ENCODE results near the gene CDH12.

DNA sequence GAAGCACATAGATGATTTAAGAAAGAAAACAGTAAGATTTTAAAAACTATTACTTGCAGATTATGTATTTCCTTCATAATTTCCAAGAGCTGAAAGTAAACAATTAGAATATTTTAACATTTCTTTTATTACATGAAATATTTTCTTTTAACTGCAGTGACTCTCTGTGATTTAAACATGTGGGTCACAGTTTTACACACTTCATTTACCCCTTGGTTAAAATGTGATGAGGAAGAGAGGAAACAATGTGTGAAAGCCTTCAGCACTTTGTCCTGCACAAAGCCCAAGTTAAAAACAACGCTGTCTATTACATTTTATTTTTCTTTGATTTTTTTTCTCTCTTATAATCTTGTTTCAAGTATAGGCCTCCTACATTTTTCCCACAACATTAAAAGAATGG, 801.3 kb downstream of the CDH12 start:
- no peak for TF ChIP-seq CTCF (IDR thresholded peaks at IDR 0.05 in 2 of 3, conservative IDR thresholded peaks at IDR 0.05 in 1 of 3; ENCODE audit: borderline replicate concordance in 1 of 3, insufficient read depth in 1 of 3, low read depth in 2 of 3, low read length in 2 of 3)
- no peak for TF ChIP-seq POLR2A (IDR thresholded peaks at IDR 0.05; ENCODE audit: borderline replicate concordance, extremely low read depth, insufficient read depth, insufficient read length)
- TF ChIP-seq YY1 (IDR thresholded peaks at IDR 0.05; ENCODE audit: extremely low read depth, insufficient replicate concordance, low read depth, low read length), result no peak
- TF ChIP-seq, protein P1, sequence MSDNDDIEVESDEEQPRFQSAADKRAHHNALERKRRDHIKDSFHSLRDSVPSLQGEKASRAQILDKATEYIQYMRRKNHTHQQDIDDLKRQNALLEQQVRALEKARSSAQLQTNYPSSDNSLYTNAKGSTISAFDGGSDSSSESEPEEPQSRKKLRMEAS (IDR thresholded peaks at IDR 0.05), result no peak
- TF ChIP-seq ELF1 (IDR thresholded peaks at IDR 0.05; ENCODE audit: borderline replicate concordance, low read depth), result no peak
- no peak for TF ChIP-seq EZH2 (IDR thresholded peaks at IDR 0.05)
- no peak for TF ChIP-seq EZH2phosphoT487 (IDR thresholded peaks at IDR 0.05; ENCODE audit: borderline replicate concordance)
- TF ChIP-seq SIN3A (IDR thresholded peaks at IDR 0.05; ENCODE audit: low read depth), result no peak
- TF ChIP-seq POLR2AphosphoS5 (IDR thresholded peaks at IDR 0.05; ENCODE audit: low read depth, low read length), result no peak
- TF ChIP-seq ATF3 (IDR thresholded peaks at IDR 0.05), result no peak
- TF ChIP-seq, protein P2, sequence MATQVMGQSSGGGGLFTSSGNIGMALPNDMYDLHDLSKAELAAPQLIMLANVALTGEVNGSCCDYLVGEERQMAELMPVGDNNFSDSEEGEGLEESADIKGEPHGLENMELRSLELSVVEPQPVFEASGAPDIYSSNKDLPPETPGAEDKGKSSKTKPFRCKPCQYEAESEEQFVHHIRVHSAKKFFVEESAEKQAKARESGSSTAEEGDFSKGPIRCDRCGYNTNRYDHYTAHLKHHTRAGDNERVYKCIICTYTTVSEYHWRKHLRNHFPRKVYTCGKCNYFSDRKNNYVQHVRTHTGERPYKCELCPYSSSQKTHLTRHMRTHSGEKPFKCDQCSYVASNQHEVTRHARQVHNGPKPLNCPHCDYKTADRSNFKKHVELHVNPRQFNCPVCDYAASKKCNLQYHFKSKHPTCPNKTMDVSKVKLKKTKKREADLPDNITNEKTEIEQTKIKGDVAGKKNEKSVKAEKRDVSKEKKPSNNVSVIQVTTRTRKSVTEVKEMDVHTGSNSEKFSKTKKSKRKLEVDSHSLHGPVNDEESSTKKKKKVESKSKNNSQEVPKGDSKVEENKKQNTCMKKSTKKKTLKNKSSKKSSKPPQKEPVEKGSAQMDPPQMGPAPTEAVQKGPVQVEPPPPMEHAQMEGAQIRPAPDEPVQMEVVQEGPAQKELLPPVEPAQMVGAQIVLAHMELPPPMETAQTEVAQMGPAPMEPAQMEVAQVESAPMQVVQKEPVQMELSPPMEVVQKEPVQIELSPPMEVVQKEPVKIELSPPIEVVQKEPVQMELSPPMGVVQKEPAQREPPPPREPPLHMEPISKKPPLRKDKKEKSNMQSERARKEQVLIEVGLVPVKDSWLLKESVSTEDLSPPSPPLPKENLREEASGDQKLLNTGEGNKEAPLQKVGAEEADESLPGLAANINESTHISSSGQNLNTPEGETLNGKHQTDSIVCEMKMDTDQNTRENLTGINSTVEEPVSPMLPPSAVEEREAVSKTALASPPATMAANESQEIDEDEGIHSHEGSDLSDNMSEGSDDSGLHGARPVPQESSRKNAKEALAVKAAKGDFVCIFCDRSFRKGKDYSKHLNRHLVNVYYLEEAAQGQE (IDR thresholded peaks at IDR 0.05; ENCODE audit: low read depth), result no peak
